Measurements from ENCODE around the gene RPL37.

- TF ChIP-seq POLR2A (IDR thresholded peaks at IDR 0.05; ENCODE audit: low read depth) (no peak), POLR2AphosphoS5 (IDR thresholded peaks at IDR 0.05) (no peak)
- TF ChIP-seq, protein P1, sequence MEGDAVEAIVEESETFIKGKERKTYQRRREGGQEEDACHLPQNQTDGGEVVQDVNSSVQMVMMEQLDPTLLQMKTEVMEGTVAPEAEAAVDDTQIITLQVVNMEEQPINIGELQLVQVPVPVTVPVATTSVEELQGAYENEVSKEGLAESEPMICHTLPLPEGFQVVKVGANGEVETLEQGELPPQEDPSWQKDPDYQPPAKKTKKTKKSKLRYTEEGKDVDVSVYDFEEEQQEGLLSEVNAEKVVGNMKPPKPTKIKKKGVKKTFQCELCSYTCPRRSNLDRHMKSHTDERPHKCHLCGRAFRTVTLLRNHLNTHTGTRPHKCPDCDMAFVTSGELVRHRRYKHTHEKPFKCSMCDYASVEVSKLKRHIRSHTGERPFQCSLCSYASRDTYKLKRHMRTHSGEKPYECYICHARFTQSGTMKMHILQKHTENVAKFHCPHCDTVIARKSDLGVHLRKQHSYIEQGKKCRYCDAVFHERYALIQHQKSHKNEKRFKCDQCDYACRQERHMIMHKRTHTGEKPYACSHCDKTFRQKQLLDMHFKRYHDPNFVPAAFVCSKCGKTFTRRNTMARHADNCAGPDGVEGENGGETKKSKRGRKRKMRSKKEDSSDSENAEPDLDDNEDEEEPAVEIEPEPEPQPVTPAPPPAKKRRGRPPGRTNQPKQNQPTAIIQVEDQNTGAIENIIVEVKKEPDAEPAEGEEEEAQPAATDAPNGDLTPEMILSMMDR (IDR thresholded peaks at IDR 0.05): no peak
These were observed 2.7 kb downstream of the RPL37 start for GRCh38 chr5:40832345-40832744.
